Trophoblast cell (in vitro differentiated cells and primary cell): ENCODE results near the gene RMP24.

ENCODE experiments used
- DNase-seq, 2 donors: peaks; one replicate each; pipeline ENCODE4 v3.0.0-alpha.2; 2016
- H2AFZ ChIP-seq: 2 replicates; pipeline ENCODE4 v1.6.1; 2013; ENCODE audit warnings: low read length, moderate library complexity, mild to moderate bottlenecking; ENCODE audit not compliant: insufficient read depth, poor library complexity
- H2AK5ac ChIP-seq: 2 replicates; pipeline ENCODE4 v1.6.1; 2013; ENCODE audit warnings: mild to moderate bottlenecking, low read length
- H2BK120ac ChIP-seq: 2 replicates; pipeline ENCODE4 v1.6.1; 2013; ENCODE audit warnings: low read length, mild to moderate bottlenecking, moderate library complexity; ENCODE audit not compliant: insufficient read depth, poor library complexity
- H2BK12ac ChIP-seq: 2 replicates; pipeline ENCODE4 v1.6.1; 2013; ENCODE audit warnings: mild to moderate bottlenecking, low read length, moderate library complexity
- H2BK5ac ChIP-seq: 2 replicates; pipeline ENCODE4 v1.6.1; 2013; ENCODE audit warnings: low read length, low read depth, moderate library complexity, mild to moderate bottlenecking; ENCODE audit not compliant: poor library complexity
- H3K14ac ChIP-seq: 2 replicates; pipeline ENCODE4 v1.6.1; 2013; ENCODE audit warnings: mild to moderate bottlenecking, low read length
- H3K18ac ChIP-seq: 2 replicates; pipeline ENCODE4 v1.6.1; 2013; ENCODE audit warnings: mild to moderate bottlenecking, low read length
- H3K23ac ChIP-seq: 2 replicates; pipeline ENCODE4 v1.6.1; 2013; ENCODE audit warnings: low read length
- H3K27ac ChIP-seq: 2 replicates; pipeline ENCODE4 v1.5.1; 2013; ENCODE audit warnings: low read depth, mild to moderate bottlenecking, inconsistent platforms, low read length, moderate library complexity
- H3K27me3 ChIP-seq: 2 replicates; pipeline ENCODE4 v1.6.1; 2013; ENCODE audit warnings: inconsistent platforms, mild to moderate bottlenecking, low read length, moderate library complexity; ENCODE audit not compliant: insufficient read depth
- H3K36me3 ChIP-seq, 2 experiments: 1 replicate in 1 of 2; 2 replicates in 1 of 2; pipeline ENCODE4 v1.6.1; 2013; ENCODE audit warnings: low read length in 2 of 2, mild to moderate bottlenecking in 2 of 2, moderate library complexity in 1 of 2; ENCODE audit not compliant: insufficient read depth in 2 of 2, control insufficient read depth in 1 of 2
- H3K4ac ChIP-seq: 2 replicates; pipeline ENCODE4 v1.6.1; 2013; ENCODE audit warnings: low read depth, mild to moderate bottlenecking, low read length, moderate library complexity
- H3K4me1 ChIP-seq, 2 experiments: 1 replicate in 1 of 2; 2 replicates in 1 of 2; pipeline ENCODE4 v1.6.1; 2013; ENCODE audit warnings: low read length in 2 of 2, mild to moderate bottlenecking in 2 of 2, moderate library complexity in 1 of 2; ENCODE audit not compliant: insufficient read depth in 2 of 2, control insufficient read depth in 1 of 2
- H3K4me2 ChIP-seq: 2 replicates; pipeline ENCODE4 v1.6.1; 2013; ENCODE audit warnings: inconsistent platforms, mild to moderate bottlenecking, low read length, moderate library complexity
- H3K4me3 ChIP-seq: 2 replicates; pipeline ENCODE4 v1.5.1; 2013; ENCODE audit warnings: mild to moderate bottlenecking, low read depth, low read length, inconsistent platforms
- H3K79me1 ChIP-seq: one replicate; pipeline ENCODE4 v1.6.1; 2013; ENCODE audit warnings: low read length
- H3K79me2 ChIP-seq: 2 replicates; pipeline ENCODE4 v1.6.1; 2013; ENCODE audit warnings: low read length, mild to moderate bottlenecking; ENCODE audit not compliant: control insufficient read depth, insufficient read depth, poor library complexity
- H3K9ac ChIP-seq: 2 replicates; pipeline ENCODE4 v1.6.1; 2013; ENCODE audit warnings: mild to moderate bottlenecking, low read length
- H3K9me3 ChIP-seq: 2 replicates; pipeline ENCODE4 v1.6.1; 2013; ENCODE audit warnings: low read depth, mild to moderate bottlenecking, control low read depth, inconsistent platforms, low read length; ENCODE audit not compliant: insufficient read depth
- H4K12ac ChIP-seq: 2 replicates; pipeline ENCODE4 v1.6.1; 2013; ENCODE audit warnings: low read depth, mild to moderate bottlenecking, low read length, moderate library complexity
- H4K8ac ChIP-seq: 2 replicates; pipeline ENCODE4 v1.6.1; 2013; ENCODE audit warnings: low read depth, mild to moderate bottlenecking, low read length, moderate library complexity
- H4K91ac ChIP-seq: one replicate; pipeline ENCODE4 v1.6.1; 2013; ENCODE audit warnings: low read depth, mild to moderate bottlenecking, low read length, moderate library complexity
- WGBS: extraction: QIAGEN DNeasy Blood & Tissue Kit; methylation state at CpG from one replicate; pipeline ENCODE4 v1.1.7; 2013; ENCODE audit warnings: missing lambda C conversion rate; ENCODE audit not compliant: insufficient read length, insufficient coverage; ENCODE audit errors: extremely low coverage; 5-methylcytosine and 5-hydroxymethylcytosine counted together

RMP24 gene

DNA sequence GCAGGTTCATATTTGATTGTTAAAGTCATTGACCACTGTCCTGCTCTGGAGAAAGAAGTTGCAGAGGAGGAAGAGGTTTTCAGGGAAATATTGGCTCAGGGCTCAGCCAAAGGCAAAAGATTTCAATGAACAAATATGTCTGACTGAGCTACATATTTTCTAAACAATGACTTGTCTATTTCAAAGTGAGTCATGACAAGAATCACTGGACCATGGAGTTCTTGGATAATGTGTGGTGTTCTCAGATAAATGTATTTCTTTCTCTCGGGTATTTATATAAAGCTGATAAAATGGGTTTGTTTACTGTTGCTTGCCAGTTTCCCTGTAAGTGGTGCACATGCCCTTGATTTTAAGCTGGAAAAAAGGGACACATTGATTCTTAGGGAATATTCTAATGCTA, 34.3 kb upstream of the RMP24 start:
- Histone ChIP-seq H3K4me2 (no peak overlapping the region), H2AFZ (no peak overlapping the region), H3K4me3 (no peak overlapping the region), H2BK120ac (no peak overlapping the region), H3K79me1 (peaks cover 2% of the 10 kb centered on the region), H2BK12ac (no peak overlapping the region), H3K27me3 (no peaks in the 10 kb centered on the region), H3K4ac (no peak overlapping the region), H3K36me3 (no peaks in the 10 kb centered on the region), H3K4me1 (peaks cover 0 to 6% of the 10 kb centered on the region in 2 experiments), H3K79me2 (no peaks in the 10 kb centered on the region), H4K12ac (no peak overlapping the region), H2AK5ac (no peak overlapping the region), H3K9me3 (peaks cover 2% of the 10 kb centered on the region), H3K23ac (no peak overlapping the region), H3K14ac (no peak overlapping the region), H3K18ac (no peak overlapping the region), H3K27ac (no peak overlapping the region), H4K91ac (no peak overlapping the region), H4K8ac (no peak overlapping the region), H2BK5ac (no peak overlapping the region), H3K9ac (no peak overlapping the region)
- no CpG with 5 or more reads among the region's 1 CpG for WGBS
- DNase-seq, result peak; percentile 9 to 59

DNA sequence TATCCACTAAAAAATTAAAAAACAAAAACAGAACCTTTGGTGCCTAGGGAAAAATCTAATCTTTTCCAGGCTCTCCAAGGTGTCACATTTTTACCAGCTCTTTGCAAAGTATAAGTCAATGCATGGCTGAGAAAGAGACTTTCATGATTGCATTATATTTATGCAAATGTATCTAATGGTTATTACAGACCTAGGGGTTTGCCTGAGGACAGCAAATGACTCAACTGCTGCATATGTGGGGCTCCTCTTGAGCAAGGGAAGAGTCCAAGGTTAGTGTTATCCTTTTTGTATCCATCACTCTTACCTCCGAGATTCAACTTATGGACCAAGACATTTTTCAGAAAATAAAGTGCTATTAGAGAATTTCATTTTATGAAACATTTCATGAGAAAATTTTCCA, 33.9 kb upstream of the RMP24 start:
- H4K91ac ChIP-seq, result no peak overlapping the region
- no peak overlapping the region for H2BK12ac ChIP-seq
- H3K23ac ChIP-seq, result no peak overlapping the region
- peaks cover 2% of the 10 kb centered on the region for H3K9me3 ChIP-seq
- no peak overlapping the region for H3K4me3 ChIP-seq
- H3K27me3 ChIP-seq, result no peaks in the 10 kb centered on the region
- H2AK5ac ChIP-seq, result no peak overlapping the region
- no CpG with 5 or more reads among the region's 1 CpG for WGBS
- H2AFZ ChIP-seq, result no peak overlapping the region
- no peak overlapping the region for H2BK5ac ChIP-seq
- H3K18ac ChIP-seq, result no peak overlapping the region
- H3K9ac ChIP-seq, result no peak overlapping the region
- no peak overlapping the region for H3K4me2 ChIP-seq
- H3K36me3 ChIP-seq, result no peaks in the 10 kb centered on the region
- no peak overlapping the region for H4K8ac ChIP-seq
- no peak overlapping the region for H3K4ac ChIP-seq
- no peak overlapping the region for H4K12ac ChIP-seq
- peaks cover 2% of the 10 kb centered on the region for H3K79me1 ChIP-seq
- no peak overlapping the region for H3K27ac ChIP-seq
- H3K14ac ChIP-seq, result no peak overlapping the region
- H2BK120ac ChIP-seq, result no peak overlapping the region
- H3K79me2 ChIP-seq, result no peaks in the 10 kb centered on the region
- peak; percentile 7 to 21 for DNase-seq
- H3K4me1 ChIP-seq, result peaks cover 0 to 6% of the 10 kb centered on the region in 2 experiments

DNA sequence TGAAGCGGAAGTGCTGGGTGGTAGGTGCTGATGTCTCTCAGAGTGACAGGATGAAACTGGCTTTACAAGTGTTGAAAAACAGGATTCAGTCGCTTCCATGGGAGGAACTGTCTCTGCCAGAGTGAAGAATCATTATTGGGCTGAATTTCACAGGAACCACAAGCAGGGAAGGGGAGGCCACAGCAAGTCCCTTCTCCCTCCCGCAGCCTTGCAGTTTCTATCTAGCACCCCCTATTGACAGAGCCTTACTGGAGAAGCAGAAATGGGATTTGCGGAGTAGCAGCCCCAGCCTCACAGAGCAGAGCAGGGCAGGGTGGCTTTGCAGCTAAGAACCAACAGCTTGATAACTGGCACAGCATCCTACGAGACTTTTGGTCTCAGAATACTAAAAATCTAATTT, 33.3 kb upstream of the RMP24 start:
- Histone ChIP-seq H4K12ac (no peak overlapping the region), H3K79me1 (peaks cover 2% of the 10 kb centered on the region), H3K4me2 (no peak overlapping the region), H3K27ac (no peak overlapping the region), H3K36me3 (no peaks in the 10 kb centered on the region), H3K18ac (no peak overlapping the region), H3K27me3 (no peaks in the 10 kb centered on the region), H3K4me1 (peaks cover 0 to 4% of the 10 kb centered on the region in 2 experiments), H3K14ac (no peak overlapping the region), H2AK5ac (no peak overlapping the region), H3K79me2 (no peaks in the 10 kb centered on the region), H3K4ac (no peak overlapping the region), H3K4me3 (no peak overlapping the region), H2AFZ (no peak overlapping the region), H2BK12ac (no peak overlapping the region), H4K91ac (no peak overlapping the region), H2BK5ac (no peak overlapping the region), H3K9ac (peak overlapping the region; percentile 14), H3K9me3 (peaks cover 2% of the 10 kb centered on the region), H3K23ac (no peak overlapping the region), H2BK120ac (no peak overlapping the region), H4K8ac (no peak overlapping the region)
- DNase-seq, result no peak
- WGBS, result no CpG with 5 or more reads among the region's 5 CpGs

DNA sequence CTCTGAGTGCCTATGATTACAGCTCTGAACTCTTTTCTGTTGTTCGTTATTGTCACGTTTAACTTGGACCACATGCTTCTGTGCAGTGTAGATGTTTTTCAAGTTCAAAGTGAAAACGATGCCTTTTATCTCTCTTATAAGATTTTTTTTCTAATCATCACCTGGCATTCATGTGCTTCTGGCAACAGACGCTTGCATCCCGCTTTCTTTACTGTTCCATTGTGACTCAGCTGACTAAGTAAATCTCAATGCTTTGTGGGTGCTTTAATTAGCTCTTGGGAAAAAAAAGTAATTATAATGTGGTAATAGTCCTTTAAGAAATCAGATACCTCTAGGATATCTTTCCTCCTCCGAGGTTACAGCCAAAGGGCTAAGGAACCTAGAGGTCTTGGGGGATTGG, 31.2 kb upstream of the RMP24 start:
- no peak overlapping the region for H3K23ac ChIP-seq
- no peak overlapping the region for H3K4me2 ChIP-seq
- H3K4me1 ChIP-seq, result peaks cover 0 to 4% of the 10 kb centered on the region in 2 experiments
- H2AK5ac ChIP-seq, result no peak overlapping the region
- H3K27me3 ChIP-seq, result no peaks in the 10 kb centered on the region
- no CpG with 5 or more reads among the region's 6 CpGs for WGBS
- no peak overlapping the region for H3K27ac ChIP-seq
- no peak overlapping the region for H2BK120ac ChIP-seq
- H4K12ac ChIP-seq, result no peak overlapping the region
- peaks cover 3% of the 10 kb centered on the region for H3K9me3 ChIP-seq
- no peak overlapping the region for H4K91ac ChIP-seq
- peaks cover 2% of the 10 kb centered on the region for H3K79me1 ChIP-seq
- no peak for DNase-seq
- no peak overlapping the region for H2AFZ ChIP-seq
- no peaks in the 10 kb centered on the region for H3K36me3 ChIP-seq
- H3K79me2 ChIP-seq, result no peaks in the 10 kb centered on the region
- no peak overlapping the region for H3K4me3 ChIP-seq
- H3K18ac ChIP-seq, result no peak overlapping the region
- no peak overlapping the region for H4K8ac ChIP-seq
- H3K14ac ChIP-seq, result no peak overlapping the region
- no peak overlapping the region for H3K4ac ChIP-seq
- no peak overlapping the region for H2BK12ac ChIP-seq
- no peak overlapping the region for H2BK5ac ChIP-seq
- no peak overlapping the region for H3K9ac ChIP-seq
